ENCODE data around the gene MMP7. TPM values are rescaled to one million over a fixed set of nuclear protein-coding genes. Genes with fewer than 3 reads are reported as not detected.

The MMP7 gene
- total and polyA plus RNA-seq, 2 experiments from 2014 or later, result 2.8 to 5.0 TPM

DNA sequence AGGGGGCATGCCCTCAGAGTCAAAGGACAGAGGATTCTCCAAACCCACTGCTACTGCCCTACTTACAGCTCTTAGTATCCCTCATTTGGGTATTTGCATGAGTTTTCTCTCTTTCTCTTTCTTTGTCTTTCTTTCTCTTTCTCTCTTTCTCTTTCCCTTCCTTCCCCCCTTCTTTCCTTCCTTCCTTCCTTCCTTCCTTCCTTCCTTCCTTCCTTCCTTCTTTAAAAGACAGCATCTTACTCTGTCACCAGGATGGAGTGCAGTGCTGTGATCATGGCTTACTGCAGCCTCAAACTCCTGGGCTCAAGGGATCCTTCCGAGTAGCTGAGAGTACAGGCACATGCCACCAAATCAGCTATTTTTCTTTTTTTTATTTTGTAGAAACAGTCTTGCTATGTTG, 14.0 kb upstream of the MMP7 start:
- H3K4me3 ChIP-seq, result no peak overlapping the region
- no peak overlapping the region for H3K27ac ChIP-seq
- no peaks in the 10 kb centered on the region for H3K4me1 ChIP-seq (ENCODE audit: insufficient read depth)
- H3K9me3 ChIP-seq (ENCODE audit: low read depth), result no peaks in the 10 kb centered on the region
- 92% methylated on average over 1 of the region's 1 CpG for WGBS (ENCODE audit: low lambda C conversion rate, missing lambda C conversion rate)
- no peaks in the 10 kb centered on the region for H3K27me3 ChIP-seq
- no peaks in the 10 kb centered on the region for H3K9me2 ChIP-seq (replicated peaks; ENCODE audit: insufficient read depth)
- no peaks in the 10 kb centered on the region for H3K36me3 ChIP-seq (replicated peaks; ENCODE audit: insufficient read depth, low read depth)
- no peak overlapping the region for H3K4me2 ChIP-seq
- no peaks in the 10 kb centered on the region for H3K79me2 ChIP-seq
- H4K20me1 ChIP-seq (ENCODE audit: insufficient read depth, poor library complexity, severe bottlenecking), result no peaks in the 10 kb centered on the region
- TF ChIP-seq, protein P1, sequence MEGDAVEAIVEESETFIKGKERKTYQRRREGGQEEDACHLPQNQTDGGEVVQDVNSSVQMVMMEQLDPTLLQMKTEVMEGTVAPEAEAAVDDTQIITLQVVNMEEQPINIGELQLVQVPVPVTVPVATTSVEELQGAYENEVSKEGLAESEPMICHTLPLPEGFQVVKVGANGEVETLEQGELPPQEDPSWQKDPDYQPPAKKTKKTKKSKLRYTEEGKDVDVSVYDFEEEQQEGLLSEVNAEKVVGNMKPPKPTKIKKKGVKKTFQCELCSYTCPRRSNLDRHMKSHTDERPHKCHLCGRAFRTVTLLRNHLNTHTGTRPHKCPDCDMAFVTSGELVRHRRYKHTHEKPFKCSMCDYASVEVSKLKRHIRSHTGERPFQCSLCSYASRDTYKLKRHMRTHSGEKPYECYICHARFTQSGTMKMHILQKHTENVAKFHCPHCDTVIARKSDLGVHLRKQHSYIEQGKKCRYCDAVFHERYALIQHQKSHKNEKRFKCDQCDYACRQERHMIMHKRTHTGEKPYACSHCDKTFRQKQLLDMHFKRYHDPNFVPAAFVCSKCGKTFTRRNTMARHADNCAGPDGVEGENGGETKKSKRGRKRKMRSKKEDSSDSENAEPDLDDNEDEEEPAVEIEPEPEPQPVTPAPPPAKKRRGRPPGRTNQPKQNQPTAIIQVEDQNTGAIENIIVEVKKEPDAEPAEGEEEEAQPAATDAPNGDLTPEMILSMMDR (IDR thresholded peaks at IDR 0.05; ENCODE audit: poor library complexity), result no peak
- no peak for TF ChIP-seq EZH2 (IDR thresholded peaks at IDR 0.05; ENCODE audit: borderline replicate concordance)
- DNase-seq (ENCODE audit: low spot score), result no peak
- H2AFZ ChIP-seq, result no peak overlapping the region

GRCh38 chr11:102539567-102539966, 9.0 kb upstream of the MMP7 start:
- Histone ChIP-seq H3K4me1 (ENCODE audit: insufficient read depth) (no peaks in the 10 kb centered on the region), H4K20me1 (ENCODE audit: insufficient read depth, poor library complexity, severe bottlenecking) (no peaks in the 10 kb centered on the region), H3K27me3 (no peaks in the 10 kb centered on the region), H3K36me3 (replicated peaks; ENCODE audit: insufficient read depth, low read depth) (no peaks in the 10 kb centered on the region), H2AFZ (no peak overlapping the region), H3K9me2 (replicated peaks; ENCODE audit: insufficient read depth) (no peaks in the 10 kb centered on the region), H3K9me3 (ENCODE audit: low read depth) (no peaks in the 10 kb centered on the region), H3K27ac (no peak overlapping the region), H3K79me2 (no peaks in the 10 kb centered on the region), H3K4me2 (no peak overlapping the region), H3K4me3 (no peak overlapping the region)
- TF ChIP-seq EZH2phosphoT487 (IDR thresholded peaks at IDR 0.05; ENCODE audit: low read depth, severe bottlenecking, unreplicated experiment) (no peak), EZH2 (IDR thresholded peaks at IDR 0.05; ENCODE audit: borderline replicate concordance) (no peak)
- TF ChIP-seq, protein P1 (IDR thresholded peaks at IDR 0.05; ENCODE audit: poor library complexity), result no peak
- no peak for DNase-seq (ENCODE audit: low spot score)
- WGBS (ENCODE audit: low lambda C conversion rate, missing lambda C conversion rate), result 72% methylated on average over 2 of the region's 2 CpGs

DNA sequence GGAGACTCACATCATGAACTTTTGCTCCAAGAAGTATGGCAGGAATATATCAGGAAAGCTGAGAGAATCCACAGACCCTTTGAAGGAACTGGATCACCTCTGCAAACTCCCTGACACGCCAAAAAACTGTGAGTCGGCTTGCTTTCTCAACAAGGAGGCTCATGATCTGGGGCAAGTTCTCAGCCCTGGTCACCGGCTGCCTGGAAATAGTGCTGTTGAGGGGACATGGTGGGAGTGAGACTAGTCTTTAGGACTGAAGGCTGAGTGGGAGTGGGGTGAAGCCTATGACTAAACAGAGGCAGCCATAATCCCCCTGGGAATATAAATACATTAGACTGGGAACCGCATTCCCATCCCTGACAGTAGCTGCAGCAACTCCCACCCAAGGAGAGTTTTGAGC, 8.4 kb upstream of the MMP7 start:
- Histone ChIP-seq H3K9me3 (ENCODE audit: low read depth) (no peaks in the 10 kb centered on the region), H3K27me3 (no peaks in the 10 kb centered on the region), H3K79me2 (no peaks in the 10 kb centered on the region), H3K4me3 (no peak overlapping the region), H3K27ac (no peak overlapping the region), H4K20me1 (ENCODE audit: insufficient read depth, poor library complexity, severe bottlenecking) (no peaks in the 10 kb centered on the region), H3K9me2 (replicated peaks; ENCODE audit: insufficient read depth) (no peaks in the 10 kb centered on the region), H3K36me3 (replicated peaks; ENCODE audit: insufficient read depth, low read depth) (no peaks in the 10 kb centered on the region), H2AFZ (no peak overlapping the region), H3K4me2 (no peak overlapping the region), H3K4me1 (ENCODE audit: insufficient read depth) (no peaks in the 10 kb centered on the region)
- no peak for DNase-seq (ENCODE audit: low spot score)
- WGBS (ENCODE audit: low lambda C conversion rate, missing lambda C conversion rate), result 97% methylated on average over 4 of the region's 4 CpGs
- TF ChIP-seq EZH2 (IDR thresholded peaks at IDR 0.05; ENCODE audit: borderline replicate concordance) (no peak), EZH2phosphoT487 (IDR thresholded peaks at IDR 0.05; ENCODE audit: low read depth, severe bottlenecking, unreplicated experiment) (no peak)
- TF ChIP-seq, protein P1 (IDR thresholded peaks at IDR 0.05; ENCODE audit: poor library complexity), result no peak

Data from hepatocyte (in vitro differentiated cells).